ENCODE results near the gene SLC35F3. TPM values are rescaled to one million over a fixed set of nuclear protein-coding genes. Genes with fewer than 3 reads are reported as not detected.

SLC35F3 gene
- total and polyA plus RNA-seq, 8 donors, result 1.4 to 7.1 (median 2.5) TPM

- Histone ChIP-seq H3K36me3 (no peaks in the 10 kb centered on the region), H3K9me3 (no peaks in the 10 kb centered on the region), H3K27ac (no peak overlapping the region), H3K4me3 (no peak overlapping the region), H3K4me1 (peaks cover 0 to 6% (median 0%) of the 10 kb centered on the region in 3 donors), H3K27me3 (no peaks in the 10 kb centered on the region)
- no peak for FAIRE-seq
- 90 to 100% methylated on average over 1 of the region's 1 CpG for WGBS, 2 donors
- intact Hi-C loops (cut with DNase I), result no loop called here
- no peak for DNase-seq
- ATAC-seq, result no peak
- TF ChIP-seq, protein P1, sequence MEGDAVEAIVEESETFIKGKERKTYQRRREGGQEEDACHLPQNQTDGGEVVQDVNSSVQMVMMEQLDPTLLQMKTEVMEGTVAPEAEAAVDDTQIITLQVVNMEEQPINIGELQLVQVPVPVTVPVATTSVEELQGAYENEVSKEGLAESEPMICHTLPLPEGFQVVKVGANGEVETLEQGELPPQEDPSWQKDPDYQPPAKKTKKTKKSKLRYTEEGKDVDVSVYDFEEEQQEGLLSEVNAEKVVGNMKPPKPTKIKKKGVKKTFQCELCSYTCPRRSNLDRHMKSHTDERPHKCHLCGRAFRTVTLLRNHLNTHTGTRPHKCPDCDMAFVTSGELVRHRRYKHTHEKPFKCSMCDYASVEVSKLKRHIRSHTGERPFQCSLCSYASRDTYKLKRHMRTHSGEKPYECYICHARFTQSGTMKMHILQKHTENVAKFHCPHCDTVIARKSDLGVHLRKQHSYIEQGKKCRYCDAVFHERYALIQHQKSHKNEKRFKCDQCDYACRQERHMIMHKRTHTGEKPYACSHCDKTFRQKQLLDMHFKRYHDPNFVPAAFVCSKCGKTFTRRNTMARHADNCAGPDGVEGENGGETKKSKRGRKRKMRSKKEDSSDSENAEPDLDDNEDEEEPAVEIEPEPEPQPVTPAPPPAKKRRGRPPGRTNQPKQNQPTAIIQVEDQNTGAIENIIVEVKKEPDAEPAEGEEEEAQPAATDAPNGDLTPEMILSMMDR (IDR thresholded peaks at IDR 0.05), result no peak
These were observed 349.3 kb downstream of the SLC35F3 start for GRCh38 chr1:234253732-234254131.

GRCh38 chr1:234256359-234256758, 351.9 kb downstream of the SLC35F3 start:
- H3K27me3 ChIP-seq, result no peaks in the 10 kb centered on the region
- no peak overlapping the region for H3K4me3 ChIP-seq
- no peak overlapping the region for H3K27ac ChIP-seq
- ATAC-seq, result no peak
- no peaks in the 10 kb centered on the region for H3K9me3 ChIP-seq
- H3K36me3 ChIP-seq, result no peaks in the 10 kb centered on the region
- TF ChIP-seq, protein P1 (IDR thresholded peaks at IDR 0.05), result no peak
- no peak for FAIRE-seq
- peaks cover 0 to 6% (median 2%) of the 10 kb centered on the region in 3 donors for H3K4me1 ChIP-seq
- DNase-seq, result no peak
- 75 to 82% methylated on average over 2 of the region's 2 CpGs for WGBS, 2 donors
- intact Hi-C loops (cut with DNase I), result no loop called here

DNA sequence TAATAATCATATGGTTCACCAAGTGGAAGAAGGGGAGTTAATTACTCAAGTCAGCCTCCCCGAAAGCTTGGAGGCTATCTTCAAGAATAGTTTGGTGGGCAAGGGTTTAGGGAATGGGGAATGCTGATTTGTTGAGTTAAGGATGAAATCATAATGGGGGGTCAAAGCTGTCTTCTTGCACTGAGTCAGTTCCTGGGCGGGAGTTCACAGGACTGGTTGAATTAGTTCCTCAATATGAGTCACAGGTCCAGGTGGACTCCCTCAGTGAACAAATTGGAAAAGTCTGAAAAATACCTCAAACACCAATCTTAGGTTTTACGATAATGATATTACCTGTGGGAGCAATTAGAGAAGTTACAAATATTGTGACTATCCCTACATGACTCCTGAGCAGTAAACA, 353.6 kb downstream of the SLC35F3 start:
- intact Hi-C loops (cut with DNase I), result no loop called here
- TF ChIP-seq, protein P1 (IDR thresholded peaks at IDR 0.05), result no peak
- Histone ChIP-seq H3K36me3 (no peaks in the 10 kb centered on the region), H3K27me3 (no peaks in the 10 kb centered on the region), H3K9me3 (no peaks in the 10 kb centered on the region), H3K27ac (no peak overlapping the region), H3K4me3 (no peak overlapping the region), H3K4me1 (peaks cover 9 to 20% (median 14%) of the 10 kb centered on the region in 3 donors)
- no peak for ATAC-seq
- DNase-seq, result no peak
- 93 to 95% methylated on average over 3 of the region's 3 CpGs for whole genome bisulfite sequencing, 2 donors
- FAIRE-seq, result no peak

- no peak overlapping the region for H3K4me3 ChIP-seq
- no peaks in the 10 kb centered on the region for H3K36me3 ChIP-seq
- H3K9me3 ChIP-seq, result no peaks in the 10 kb centered on the region
- H3K27ac ChIP-seq, result no peak overlapping the region
- TF ChIP-seq, protein P1 (IDR thresholded peaks at IDR 0.05), result no peak
- intact Hi-C loops (cut with DNase I), result no loop called here
- H3K4me1 ChIP-seq, result peaks cover 13 to 19% (median 14%) of the 10 kb centered on the region in 3 donors
- no peaks in the 10 kb centered on the region for H3K27me3 ChIP-seq
- WGBS, 2 donors, result 77 to 79% methylated on average over 7 of the region's 7 CpGs
- DNase-seq (no peak), ATAC-seq (no peak), FAIRE-seq (no peak)
These were observed 356.1 kb downstream of the SLC35F3 start for GRCh38 chr1:234260578-234260977.

DNA sequence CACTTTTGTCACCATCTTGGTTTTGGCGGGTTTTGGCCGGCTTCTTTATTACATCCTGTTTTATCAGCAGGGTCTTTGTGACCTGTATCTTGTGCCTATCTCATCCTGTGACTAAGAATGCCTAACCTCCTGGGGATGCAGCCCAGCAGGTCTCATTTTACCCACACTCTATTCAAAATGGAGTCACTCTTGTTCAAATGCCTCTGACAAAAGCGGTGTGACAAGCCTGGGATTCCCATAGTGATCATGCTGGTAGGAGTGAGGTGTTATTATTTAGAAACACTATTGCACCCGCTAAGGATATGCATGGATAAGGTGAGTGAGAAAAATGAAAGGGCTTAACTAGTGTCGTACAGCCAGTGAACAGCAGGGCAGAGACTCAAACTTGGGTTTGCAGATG, 357.1 kb downstream of the SLC35F3 start:
- Histone ChIP-seq H3K36me3 (no peaks in the 10 kb centered on the region), H3K27ac (peak overlapping the region; percentile 76 to 87 (median 78)), H3K4me1 (peaks cover 13 to 19% (median 14%) of the 10 kb centered on the region in 3 donors), H3K9me3 (no peaks in the 10 kb centered on the region), H3K27me3 (no peaks in the 10 kb centered on the region), H3K4me3 (no peak overlapping the region)
- FAIRE-seq (no peak), ATAC-seq (no peak), DNase-seq (no peak)
- TF ChIP-seq, protein P1 (IDR thresholded peaks at IDR 0.05), result no peak
- WGBS, 2 donors, result 93% methylated on average over 5 of the region's 5 CpGs
- intact Hi-C loops (cut with DNase I), result no loop called here
